ENCODE data around the gene TFAP2E. TPM values are rescaled to one million over a fixed set of nuclear protein-coding genes. Genes with fewer than 3 reads are reported as not detected.
A peak's percentile ranks its signal among the peaks of the same experiment; 100 is the strongest.

The TFAP2E gene
- total RNA-seq, 2 experiments from 2014 or later = 0.42 to 0.65 TPM

GRCh38 chr1:35544976-35545375 lies 28.1 kb upstream of the TFAP2E start:
- POLR2A ChIA-PET = no interaction called here
- H3K36me3 Mint-ChIP-seq (ENCODE audit: low read depth) = peaks cover 56% of the 10 kb centered on the region
- no peak overlapping the region for H3K27ac Mint-ChIP-seq
- peaks cover 30% of the 10 kb centered on the region for H3K4me1 Mint-ChIP-seq
- DNase-seq = peak; percentile 67
- CTCF ChIA-PET = interaction anchor here (0.6 to 2.0 kb wide), 6 partner anchors 11 to 351 kb away, joined by 3 to 9 read pairs (median 4); no protein-coding TSS in a partner anchor
- no peaks in the 10 kb centered on the region for H3K27me3 Mint-ChIP-seq
- H3K9me3 Mint-ChIP-seq = no peaks in the 10 kb centered on the region
- no peak overlapping the region for H3K4me3 Mint-ChIP-seq

GRCh38 chr1:35546614-35547013 lies 26.5 kb upstream of the TFAP2E start:
- ChIA-PET CTCF (interaction anchor here (1.0 kb wide), 2 partner anchors 9 to 13 kb away, joined by 3 read pairs; no protein-coding TSS in a partner anchor), POLR2A (no interaction called here)
- Mint-ChIP-seq H3K9me3 (no peaks in the 10 kb centered on the region), H3K27ac (no peak overlapping the region), H3K36me3 (ENCODE audit: low read depth) (peaks cover 46% of the 10 kb centered on the region), H3K27me3 (no peaks in the 10 kb centered on the region), H3K4me1 (peaks cover 17% of the 10 kb centered on the region), H3K4me3 (no peak overlapping the region)
- DNase-seq = no peak

- POLR2A ChIA-PET = no interaction called here
Measured at GRCh38 chr1:35553851-35554250, 19.3 kb upstream of the TFAP2E start.

GRCh38 chr1:35554266-35555211 lies 18.6 kb upstream of the TFAP2E start:
- POLR2A ChIA-PET = no interaction called here
- Mint-ChIP-seq H3K27ac (no peak overlapping the region), H3K4me1 (peaks cover 38% of the 10 kb centered on the region), H3K9me3 (no peaks in the 10 kb centered on the region), H3K27me3 (no peaks in the 10 kb centered on the region), H3K36me3 (ENCODE audit: low read depth) (peaks cover 29% of the 10 kb centered on the region), H3K4me3 (no peak overlapping the region)
- CTCF ChIA-PET = interaction anchor here (0.6 kb wide), 1 partner anchor 389 kb away, joined by 3 read pairs; no protein-coding TSS in a partner anchor
- DNase-seq = no peak

More at GRCh38 chr1:35553851-35554250, 19.3 kb upstream of the TFAP2E start:
- CTCF ChIA-PET = interaction anchor here (0.7 to 1.0 kb wide), 2 partner anchors 162 to 194 kb away, joined by 4 to 6 read pairs; no protein-coding TSS in a partner anchor
- H3K9me3 Mint-ChIP-seq = no peaks in the 10 kb centered on the region
- no peak overlapping the region for H3K4me3 Mint-ChIP-seq
- peaks cover 36% of the 10 kb centered on the region for H3K4me1 Mint-ChIP-seq
- H3K36me3 Mint-ChIP-seq (ENCODE audit: low read depth) = peaks cover 30% of the 10 kb centered on the region
- no peak overlapping the region for H3K27ac Mint-ChIP-seq
- DNase-seq = no peak
- H3K27me3 Mint-ChIP-seq = no peaks in the 10 kb centered on the region

- peaks cover 22% of the 10 kb centered on the region for H3K36me3 Mint-ChIP-seq (ENCODE audit: low read depth)
- H3K27me3 Mint-ChIP-seq = no peaks in the 10 kb centered on the region
- ChIA-PET POLR2A (no interaction called here), CTCF (interaction anchor here (1.2 kb wide), 1 partner anchor 9 kb away, joined by 4 read pairs; no protein-coding TSS in a partner anchor)
- DNase-seq = no peak
- no peak overlapping the region for H3K27ac Mint-ChIP-seq
- H3K4me3 Mint-ChIP-seq = peak overlapping the region; percentile 2
- H3K4me1 Mint-ChIP-seq = peaks cover 42% of the 10 kb centered on the region
- H3K9me3 Mint-ChIP-seq = no peaks in the 10 kb centered on the region
Measured at GRCh38 chr1:35555212-35555584, 17.9 kb upstream of the TFAP2E start.

GRCh38 chr1:35555601-35556477 lies 17.3 kb upstream of the TFAP2E start:
- Mint-ChIP-seq H3K27me3 (no peaks in the 10 kb centered on the region), H3K36me3 (ENCODE audit: low read depth) (peaks cover 22% of the 10 kb centered on the region), H3K9me3 (no peaks in the 10 kb centered on the region), H3K4me3 (peak overlapping the region; percentile 97), H3K4me1 (peaks cover 42% of the 10 kb centered on the region), H3K27ac (peak overlapping the region; percentile 86)
- ChIA-PET CTCF (interaction anchor here (1.0 to 2.4 kb wide), 6 partner anchors 9 to 112 kb away, joined by 3 to 7 read pairs (median 4); no protein-coding TSS in a partner anchor), POLR2A (no interaction called here)
- DNase-seq = no peak

- POLR2A ChIA-PET = no interaction called here
- Mint-ChIP-seq H3K27me3 (no peaks in the 10 kb centered on the region), H3K4me3 (peak overlapping the region; percentile 97), H3K27ac (peak overlapping the region; percentile 86), H3K9me3 (no peaks in the 10 kb centered on the region), H3K4me1 (peaks cover 45% of the 10 kb centered on the region), H3K36me3 (ENCODE audit: low read depth) (peaks cover 27% of the 10 kb centered on the region)
- CTCF ChIA-PET = interaction anchor here (0.6 to 2.4 kb wide), 11 partner anchors 8 to 242 kb away, joined by 3 to 7 read pairs (median 4); no protein-coding TSS in a partner anchor
- peak; percentile 27 for DNase-seq
Measured at GRCh38 chr1:35556484-35557117, 16.5 kb upstream of the TFAP2E start.

GRCh38 chr1:35557118-35557610 lies 15.9 kb upstream of the TFAP2E start, which contains the start of gene KIAA0319L:
KIAA0319L (minus strand) TSS chr1:35557403; CDS start chr1:35554491, 2,912 bp downstream.
- ChIA-PET POLR2A (interaction anchor here (0.7 to 1.0 kb wide), 2 partner anchors 18 to 47 kb away, joined by 4 to 13 read pairs; no protein-coding TSS in a partner anchor), CTCF (interaction anchor here (0.6 to 2.4 kb wide), 11 partner anchors 10 to 242 kb away, joined by 3 to 7 read pairs (median 4); no protein-coding TSS in a partner anchor)
- no peak for DNase-seq
- peaks cover 46% of the 10 kb centered on the region for H3K4me1 Mint-ChIP-seq
- H3K4me3 Mint-ChIP-seq = peak within 1 kb of the TSS; percentile 97
- H3K9me3 Mint-ChIP-seq = no peaks in the 10 kb centered on the region
- no peaks in the 10 kb centered on the region for H3K27me3 Mint-ChIP-seq
- H3K27ac Mint-ChIP-seq = peak within 1 kb of the TSS; percentile 98
- peaks cover 22% of the 10 kb centered on the region for H3K36me3 Mint-ChIP-seq (ENCODE audit: low read depth)

- H3K27me3 Mint-ChIP-seq = no peaks in the 10 kb centered on the region
- H3K4me1 Mint-ChIP-seq = peaks cover 50% of the 10 kb centered on the region
- H3K36me3 Mint-ChIP-seq (ENCODE audit: low read depth) = peaks cover 16% of the 10 kb centered on the region
- ChIA-PET CTCF (interaction anchor here (0.6 to 2.4 kb wide), 6 partner anchors 9 to 170 kb away, joined by 3 to 7 read pairs (median 4); no protein-coding TSS in a partner anchor), POLR2A (interaction anchor here (0.7 to 1.0 kb wide), 2 partner anchors 19 to 48 kb away, joined by 4 to 13 read pairs; no protein-coding TSS in a partner anchor)
- no peaks in the 10 kb centered on the region for H3K9me3 Mint-ChIP-seq
- DNase-seq = peak; percentile 97
- peak within 1 kb of the TSS; percentile 98 for H3K27ac Mint-ChIP-seq
- peak within 1 kb of the TSS; percentile 97 for H3K4me3 Mint-ChIP-seq
Measured at GRCh38 chr1:35557611-35558373, 15.3 kb upstream of the TFAP2E start, which contains the start of gene NCDN. NCDN (plus strand) TSS chr1:35557799; CDS start chr1:35558191, 392 bp downstream.

- Mint-ChIP-seq H3K27me3 (no peaks in the 10 kb centered on the region), H3K4me1 (peaks cover 52% of the 10 kb centered on the region), H3K9me3 (no peaks in the 10 kb centered on the region), H3K36me3 (ENCODE audit: low read depth) (peaks cover 9% of the 10 kb centered on the region), H3K27ac (peak overlapping the region; percentile 98), H3K4me3 (peak overlapping the region; percentile 97)
- no peak for DNase-seq
- ChIA-PET CTCF (interaction anchor here (0.6 to 2.4 kb wide), 5 partner anchors 10 to 211 kb away, joined by 3 to 8 read pairs (median 4); partner anchors contain the start of genes CLSPN and TFAP2E), POLR2A (no interaction called here)
Measured at GRCh38 chr1:35558374-35559316, 14.5 kb upstream of the TFAP2E start.
